Occipital lobe (tissue), 3 donors: ENCODE data around the gene RPL12. TPM values are rescaled to one million over a fixed set of nuclear protein-coding genes. Genes with fewer than 3 reads are reported as not detected.

Experiments used
- DNase-seq: peaks from one replicate; lab custom pipeline; 2025; lab: John Stamatoyannopoulos, UW
- small RNA-seq: library from RNA; depleted of rRNA; stranded (forward); fragments of <200 nt; gene quantifications from one replicate; pipeline ENCODE3, GENCODE V24; 2014
- total RNA-seq: library from RNA; depleted of rRNA; stranded (reverse); fragments of >200 nt; gene quantifications from one replicate; pipeline ENCODE4 v1.2.3, GENCODE V29; 2014

Gene RPL12
- total RNA-seq, 1 donor from 2014 or later = 798 TPM

DNA sequence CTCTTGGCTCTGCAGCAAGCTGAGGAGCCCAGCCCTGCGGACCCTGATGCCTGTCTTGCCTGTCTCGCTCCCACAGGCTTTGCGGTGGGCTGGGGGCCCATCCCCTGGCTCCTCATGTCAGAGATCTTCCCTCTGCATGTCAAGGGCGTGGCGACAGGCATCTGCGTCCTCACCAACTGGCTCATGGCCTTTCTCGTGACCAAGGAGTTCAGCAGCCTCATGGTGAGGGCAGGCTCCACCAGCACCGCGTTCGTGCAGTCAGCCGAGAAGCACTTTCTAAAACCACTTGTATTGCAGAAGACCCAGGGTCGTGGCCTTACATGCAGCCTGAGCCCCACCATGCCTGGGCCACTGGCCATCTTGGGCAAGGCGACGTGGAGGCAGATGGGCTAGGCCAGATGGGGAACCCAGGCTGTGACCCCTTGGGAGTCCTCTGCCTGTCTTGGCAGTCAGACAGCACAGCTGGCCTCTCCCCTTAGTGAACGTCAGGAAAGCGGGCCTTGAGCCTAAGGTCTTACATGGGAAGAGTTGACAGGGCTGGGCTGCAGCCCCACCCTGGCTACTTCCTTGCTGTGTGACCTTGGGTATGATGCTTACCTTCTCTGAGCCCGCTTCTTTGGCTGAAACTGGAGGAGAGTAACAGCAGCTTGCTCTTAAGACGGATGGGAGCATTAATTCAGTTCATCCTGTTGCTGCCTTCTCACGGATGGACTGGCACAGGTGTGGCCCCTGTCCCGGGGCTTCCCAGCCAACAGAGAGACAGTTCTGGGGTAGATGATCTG lies 45.7 kb downstream of the RPL12 start:
- DNase-seq = no peak

DNA sequence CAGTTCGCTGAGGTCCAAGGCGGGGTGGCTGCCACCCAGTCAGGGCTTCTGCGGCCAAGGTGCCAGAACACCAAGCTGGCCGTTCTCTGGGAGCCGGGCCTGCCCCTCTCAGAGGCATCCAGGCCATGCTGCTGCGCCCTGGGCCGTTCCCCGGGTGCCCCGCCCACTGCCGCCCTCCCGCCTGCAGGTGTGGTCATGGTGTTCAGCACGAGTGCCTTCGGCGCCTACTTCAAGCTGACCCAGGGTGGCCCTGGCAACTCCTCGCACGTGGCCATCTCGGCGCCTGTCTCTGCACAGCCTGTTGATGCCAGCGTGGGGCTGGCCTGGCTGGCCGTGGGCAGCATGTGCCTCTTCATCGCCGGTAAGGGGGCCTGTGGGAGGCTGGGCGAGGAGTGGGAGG lies 46.6 kb downstream of the RPL12 start:
- DNase-seq = no peak

DNA sequence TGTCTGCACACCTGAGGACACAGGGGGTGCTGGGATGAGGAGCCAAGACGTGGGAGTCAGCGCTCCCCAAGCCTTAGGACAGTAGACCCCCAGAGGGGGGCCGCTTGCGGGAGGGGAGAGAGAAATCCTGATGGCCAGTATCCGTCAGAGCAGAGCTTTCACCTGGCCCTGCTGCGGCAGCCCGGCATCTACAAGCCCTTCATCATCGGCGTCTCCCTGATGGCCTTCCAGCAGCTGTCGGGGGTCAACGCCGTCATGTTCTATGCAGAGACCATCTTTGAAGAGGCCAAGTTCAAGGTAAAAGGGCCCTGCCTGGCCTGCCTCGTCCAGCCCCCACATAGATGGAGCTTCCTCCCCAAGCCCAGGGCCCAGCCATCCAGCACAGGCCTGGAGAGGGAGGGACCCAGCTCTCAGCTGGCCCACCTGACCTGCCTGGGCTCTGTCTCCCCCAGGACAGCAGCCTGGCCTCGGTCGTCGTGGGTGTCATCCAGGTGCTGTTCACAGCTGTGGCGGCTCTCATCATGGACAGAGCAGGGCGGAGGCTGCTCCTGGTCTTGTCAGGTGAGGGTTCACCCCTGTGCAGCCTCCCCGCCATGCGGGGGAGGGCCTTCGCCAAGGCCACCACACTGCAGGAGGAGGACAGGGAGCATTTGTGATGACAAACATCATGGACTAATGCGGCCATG lies 47.6 kb downstream of the RPL12 start:
- no peak for DNase-seq

GRCh38 chr9:127402401-127403090 lies 48.7 kb downstream of the RPL12 start:
- no peak for DNase-seq

- DNase-seq = no peak
Observed at GRCh38 chr9:127399736-127400269, 51.4 kb downstream of the RPL12 start.

DNA sequence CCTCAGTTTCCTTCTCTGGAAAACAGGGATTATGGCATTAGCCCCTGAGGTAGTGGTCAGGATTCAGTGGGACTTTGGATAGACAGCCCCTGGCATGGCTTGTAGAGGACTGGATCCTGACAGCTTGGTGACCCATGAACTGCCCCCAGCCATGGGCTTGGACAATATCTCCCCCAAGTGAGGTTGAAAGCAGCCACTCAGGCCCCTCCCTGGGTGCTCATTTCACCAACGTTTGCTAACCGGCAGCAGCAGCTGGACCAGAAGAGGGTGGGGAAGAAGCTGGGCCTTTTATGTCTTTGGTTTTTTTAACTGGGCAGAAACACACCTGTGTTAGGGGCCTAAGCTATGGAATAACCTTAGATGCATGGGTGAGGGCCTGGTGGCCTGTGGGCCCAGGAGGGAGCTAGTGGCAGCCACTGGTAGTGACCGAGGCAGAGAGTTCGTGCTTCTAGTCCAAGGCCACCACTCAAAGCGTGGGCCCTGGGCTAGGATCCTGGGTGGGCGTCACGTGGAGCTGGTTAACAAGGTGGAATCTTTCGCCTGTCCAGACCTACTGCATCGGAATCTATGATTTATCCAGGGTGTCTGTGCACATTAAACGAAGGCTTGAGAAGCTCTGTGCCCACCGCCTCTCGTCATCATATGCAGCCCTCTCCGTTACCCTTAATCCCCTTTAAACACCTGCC lies 52.3 kb downstream of the RPL12 start:
- no peak for DNase-seq

- no peak for DNase-seq
Observed at GRCh38 chr9:127398275-127398647, 52.9 kb downstream of the RPL12 start.

Small RNA genes within 50 kb of the gene (small RNA-seq; reads per million reads assigned to genes)
- not detected for gene RF00019
- 69.8 reads per million, percentile 96 among the genes with 10 or more reads in this experiment for gene SNORA65

Other genes starting within 250 kb of the RPL12 start
- 76.4 TPM for gene GARNL3, start 186.6 kb downstream of the RPL12 start, total RNA-seq
- 9.2 TPM for gene SLC2A8, start 54.2 kb downstream of the RPL12 start, total RNA-seq
- gene ZNF79, start 27.0 kb downstream of the RPL12 start, total RNA-seq = 12.8 TPM
- 23.7 TPM for gene LRSAM1, start 104 bp upstream of the RPL12 start, total RNA-seq
- gene STXBP1, start 160.9 kb upstream of the RPL12 start, total RNA-seq = 78.5 TPM